HepG2 (cell line): ENCODE data around the gene UBE3D.

ENCODE experiments used
- CTCF ChIP-seq: sonication (generic); formaldehyde crosslinking; IDR thresholded peaks from 2 replicates; pipeline ENCODE4 v1.5.0; 2020; ENCODE audit warnings: mild to moderate bottlenecking, missing genetic modification reagents, moderate library complexity
- ETV6 ChIP-seq: sonication (generic); formaldehyde crosslinking; conservative IDR thresholded peaks from 2 replicates; pipeline ENCODE4 v1.4.0; 2020; ENCODE audit warnings: missing genetic modification reagents
- FOSL1 ChIP-seq: sonication (generic); formaldehyde crosslinking; IDR thresholded peaks from 2 replicates; pipeline ENCODE4 v1.9.0; 2021; ENCODE audit warnings: missing genetic modification reagents, borderline replicate concordance
- ZBTB43 ChIP-seq: sonication (generic); formaldehyde crosslinking; conservative IDR thresholded peaks from 2 replicates; pipeline ENCODE4 v1.4.0; 2020; ENCODE audit warnings: missing genetic modification reagents
- ZNF530 ChIP-seq: sonication (generic); formaldehyde crosslinking; IDR thresholded peaks from 2 replicates; pipeline ENCODE4 v1.5.0; 2020; ENCODE audit warnings: low read depth, mild to moderate bottlenecking, missing genetic modification reagents

- TF ChIP-seq FOSL1 (CRISPR knock-in tag) (no peak), ETV6 (no peak), CTCF (no peak), ZBTB43 (CRISPR knock-in tag) (no peak), ZNF530 (CRISPR knock-in tag) (no peak)
These were observed 199.2 kb downstream of the UBE3D start for GRCh38 chr6:82866446-82866845.
